ENCODE results near the gene MASP1.

The MASP1 gene

GRCh38 chr3:187198490-187198889 lies 93.0 kb downstream of the MASP1 start:
- TF ChIP-seq POLR2AphosphoS5 (IDR thresholded peaks at IDR 0.05; ENCODE audit: low read depth, low read length) = no peak
- no peak for TF ChIP-seq SIN3A (IDR thresholded peaks at IDR 0.05; ENCODE audit: borderline replicate concordance, insufficient read depth, low read length)
- no peak for TF ChIP-seq FOXP2 (optimal IDR thresholded peaks at IDR 0.05; ENCODE audit: borderline replicate concordance, extremely low read depth, extremely low read length, insufficient read depth)
- no peak for TF ChIP-seq TAF1 (IDR thresholded peaks at IDR 0.05; ENCODE audit: borderline replicate concordance, insufficient read depth, low read length)
- no peak for TF ChIP-seq REST (IDR thresholded peaks at IDR 0.05; ENCODE audit: insufficient read depth in 1 of 2, low read depth in 2 of 2, low read length in 2 of 2)

GRCh38 chr3:187197335-187197649 lies 94.2 kb downstream of the MASP1 start, which contains the start of gene RTP1:
Gene RTP1, plus strand, starts transcription at chr3:187197486. Its CDS starts 30 bp downstream, at chr3:187197516.
- TF ChIP-seq POLR2AphosphoS5 (IDR thresholded peaks at IDR 0.05; ENCODE audit: low read depth, low read length) = no peak
- TF ChIP-seq REST (IDR thresholded peaks at IDR 0.05; ENCODE audit: insufficient read depth in 1 of 2, low read depth in 2 of 2, low read length in 2 of 2) = no peak
- no peak for TF ChIP-seq SIN3A (IDR thresholded peaks at IDR 0.05; ENCODE audit: borderline replicate concordance, insufficient read depth, low read length)
- TF ChIP-seq FOXP2 (optimal IDR thresholded peaks at IDR 0.05; ENCODE audit: borderline replicate concordance, extremely low read depth, extremely low read length, insufficient read depth) = no peak
- TF ChIP-seq TAF1 (IDR thresholded peaks at IDR 0.05; ENCODE audit: borderline replicate concordance, insufficient read depth, low read length) = no peak

- TF ChIP-seq REST (IDR thresholded peaks at IDR 0.05; ENCODE audit: insufficient read depth in 1 of 2, low read depth in 2 of 2, low read length in 2 of 2) (no peak), SIN3A (IDR thresholded peaks at IDR 0.05; ENCODE audit: borderline replicate concordance, insufficient read depth, low read length) (no peak), TAF1 (IDR thresholded peaks at IDR 0.05; ENCODE audit: borderline replicate concordance, insufficient read depth, low read length) (no peak), POLR2AphosphoS5 (IDR thresholded peaks at IDR 0.05; ENCODE audit: low read depth, low read length) (no peak), FOXP2 (optimal IDR thresholded peaks at IDR 0.05; ENCODE audit: borderline replicate concordance, extremely low read depth, extremely low read length, insufficient read depth) (no peak)
Measured at GRCh38 chr3:187196573-187197334, 94.8 kb downstream of the MASP1 start.

GRCh38 chr3:187193181-187193580 lies 98.4 kb downstream of the MASP1 start:
- no peak for TF ChIP-seq SIN3A (IDR thresholded peaks at IDR 0.05; ENCODE audit: borderline replicate concordance, insufficient read depth, low read length)
- no peak for TF ChIP-seq REST (IDR thresholded peaks at IDR 0.05; ENCODE audit: insufficient read depth in 1 of 2, low read depth in 2 of 2, low read length in 2 of 2)
- TF ChIP-seq FOXP2 (optimal IDR thresholded peaks at IDR 0.05; ENCODE audit: borderline replicate concordance, extremely low read depth, extremely low read length, insufficient read depth) = no peak
- no peak for TF ChIP-seq TAF1 (IDR thresholded peaks at IDR 0.05; ENCODE audit: borderline replicate concordance, insufficient read depth, low read length)
